Measurements from ENCODE around the gene CBL. TPM values are rescaled to one million over a fixed set of nuclear protein-coding genes. Genes with fewer than 3 reads are reported as not detected.

CBL gene
- total RNA-seq, 4 donors from 2014 or later, result 12.9 to 26.6 (median 20.9) TPM

DNA sequence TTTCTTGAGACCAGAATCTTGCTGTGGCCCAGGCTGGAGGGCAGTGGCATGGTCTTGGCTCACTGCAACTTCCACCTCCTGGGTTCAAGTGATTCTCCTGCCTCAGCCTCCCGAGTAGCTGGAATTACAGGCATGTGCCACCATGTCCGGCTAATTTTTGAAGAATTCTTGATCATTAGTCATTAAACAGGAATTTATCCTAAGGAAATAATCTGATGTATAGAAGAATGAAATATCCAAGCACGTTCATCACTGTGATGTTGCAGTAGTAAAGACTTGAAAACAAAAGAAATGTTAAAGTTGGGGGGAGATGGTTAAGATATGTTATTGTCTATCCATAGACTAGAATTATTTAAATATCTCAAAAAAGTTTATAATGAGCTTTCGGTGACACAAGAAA lies 23.6 kb downstream of the CBL start:
- no peak for TF ChIP-seq CTCF (IDR thresholded peaks at IDR 0.05)
- ATAC-seq (ENCODE audit: low FRiP score) (no peak), DNase-seq (ENCODE audit: low spot score) (no peak)

GRCh38 chr11:119236490-119236889 lies 30.4 kb downstream of the CBL start:
- DNase-seq (ENCODE audit: low spot score) (no peak), ATAC-seq (ENCODE audit: low FRiP score) (no peak)
- TF ChIP-seq CTCF (IDR thresholded peaks at IDR 0.05), result no peak

DNA sequence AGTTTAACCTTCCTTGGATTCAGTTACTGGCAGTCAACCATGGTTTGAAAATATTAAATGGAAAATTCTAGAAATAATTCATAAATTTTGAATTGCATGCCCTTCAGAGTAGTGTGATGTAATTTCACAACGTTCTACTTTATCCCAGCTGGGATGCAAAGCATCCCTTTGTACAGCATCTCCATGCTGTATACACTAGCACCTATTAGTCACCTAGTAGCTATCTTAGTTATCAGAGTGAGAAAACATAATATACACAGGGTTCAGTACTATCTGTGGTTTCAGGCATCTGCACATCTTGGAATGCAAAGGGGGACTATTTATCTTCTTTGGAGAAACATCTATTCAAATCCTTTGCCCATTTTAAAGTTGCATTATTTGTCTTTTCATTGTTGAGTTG lies 30.8 kb downstream of the CBL start:
- TF ChIP-seq CTCF (IDR thresholded peaks at IDR 0.05), result no peak
- no peak for DNase-seq (ENCODE audit: low spot score)
- no peak for ATAC-seq (ENCODE audit: low FRiP score)

GRCh38 chr11:119237515-119237914 lies 31.4 kb downstream of the CBL start:
- no peak for ATAC-seq (ENCODE audit: low FRiP score)
- TF ChIP-seq CTCF (IDR thresholded peaks at IDR 0.05), result no peak
- no peak for DNase-seq (ENCODE audit: low spot score)

DNA sequence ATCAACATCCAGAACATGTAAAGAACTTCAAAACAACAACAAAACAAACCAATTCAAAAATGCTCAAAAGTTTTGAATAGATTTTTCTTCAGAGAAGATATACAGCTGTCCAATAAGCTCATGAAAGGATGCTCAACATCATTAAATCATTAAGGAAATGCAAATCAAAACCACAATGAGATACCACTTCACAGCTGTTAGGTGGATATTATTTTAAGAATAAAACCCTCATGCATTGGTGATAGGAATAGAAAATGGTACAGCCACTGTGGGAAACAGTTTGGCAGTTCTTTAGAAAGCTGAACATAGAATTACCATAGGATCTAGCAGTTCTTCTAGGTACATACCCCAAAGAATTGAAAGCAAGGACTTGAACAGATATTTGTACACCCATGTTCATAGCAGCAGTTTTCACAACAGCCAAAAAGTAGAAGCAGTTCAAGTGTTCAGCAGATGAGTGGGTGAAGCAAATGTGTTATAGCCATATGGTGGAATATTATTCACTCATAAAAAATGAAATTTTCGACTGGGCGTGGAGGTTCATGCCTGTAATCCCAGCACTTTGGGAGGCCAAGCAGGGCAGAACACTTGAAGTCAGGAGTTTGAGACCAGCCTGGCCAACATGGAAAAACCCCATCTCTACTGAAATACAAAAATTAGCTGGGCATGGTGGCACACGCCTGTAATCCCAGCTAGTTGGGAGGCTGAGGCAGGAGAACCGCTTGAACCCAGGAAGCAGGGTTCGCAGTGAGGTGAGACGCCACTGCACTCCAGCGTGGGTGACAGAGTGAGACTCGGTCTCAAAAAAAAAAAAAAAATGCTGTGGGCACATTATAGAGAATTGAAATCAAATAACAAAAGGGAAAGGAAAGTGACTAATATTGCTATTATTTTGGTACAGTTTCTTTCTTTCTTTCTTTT lies 42.9 kb downstream of the CBL start:
- DNase-seq (ENCODE audit: low spot score) (no peak), ATAC-seq (ENCODE audit: low FRiP score) (no peak)
- no peak for TF ChIP-seq CTCF (IDR thresholded peaks at IDR 0.05)

DNA sequence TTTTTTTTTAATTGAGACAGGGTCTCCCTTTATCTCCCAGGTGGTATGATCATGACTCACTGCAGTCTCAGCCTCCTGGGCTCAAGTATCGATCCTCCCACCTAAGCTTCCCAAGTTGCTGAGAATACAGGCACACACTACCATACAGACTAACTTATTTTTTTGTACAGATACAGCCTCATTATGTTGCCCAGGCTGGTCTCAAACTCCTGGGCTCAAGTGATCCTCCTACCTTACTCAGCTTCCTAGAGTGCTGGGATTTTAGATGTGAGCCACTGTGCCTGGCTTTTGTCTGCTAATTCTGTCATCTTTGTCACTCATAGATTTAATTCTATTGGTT lies 43.5 kb downstream of the CBL start:
- no peak for TF ChIP-seq CTCF (IDR thresholded peaks at IDR 0.05)
- ATAC-seq (ENCODE audit: low FRiP score) (no peak), DNase-seq (ENCODE audit: low spot score) (no peak)

GRCh38 chr11:119251114-119251513 lies 45.0 kb downstream of the CBL start:
- TF ChIP-seq CTCF (IDR thresholded peaks at IDR 0.05), result no peak
- no peak for DNase-seq (ENCODE audit: low spot score)
- no peak for ATAC-seq (ENCODE audit: low FRiP score)

Data from omental fat pad (tissue), 4 donors.